SH-SY5Y (cell line): ENCODE measurements around the gene MAST4.

Source experiments
- GATA2 ChIP-seq: IDR thresholded peaks from 2 replicates; pipeline ENCODE4 v1.6.1; 2011; ENCODE audit warnings: mild to moderate bottlenecking, low read depth, low read length
- GATA3 ChIP-seq: IDR thresholded peaks from 2 replicates; pipeline ENCODE4 v1.6.1; 2011; ENCODE audit warnings: low read depth, mild to moderate bottlenecking, low read length, moderate library complexity

DNA sequence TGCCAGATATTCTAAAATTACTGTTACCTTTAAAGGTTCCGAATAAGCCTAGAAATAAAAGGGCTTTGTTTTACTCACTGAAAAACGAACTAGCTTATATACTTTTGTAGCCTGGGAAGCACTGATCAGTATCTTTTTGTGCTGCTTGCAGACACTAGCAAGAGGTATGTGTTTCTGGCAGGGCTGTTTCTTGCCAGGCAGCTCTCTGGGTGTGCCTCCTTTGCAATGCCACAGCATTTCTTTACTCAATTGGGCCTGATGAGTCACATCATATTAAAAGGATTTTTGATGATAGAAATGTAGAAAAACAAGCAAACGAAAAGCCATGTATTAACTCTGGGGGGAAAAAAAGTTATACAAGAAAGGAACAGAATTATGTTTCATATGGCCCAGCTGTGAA lies 564.8 kb downstream of the MAST4 start:
- peak; percentile 39; the same call in 1 of the 2 replicates for TF ChIP-seq GATA3
- peak; percentile 57; the same call in 1 of the 2 replicates for TF ChIP-seq GATA2
